DND-41 (cell line): ENCODE data around the gene LETM1.

ENCODE experiments used
- ATAC-seq: fragments of 200-7000 bp; cut with Tn5 transposase; 3 replicates; pipeline ENCODE4 v1.9.1; 2021; ENCODE audit warnings: low read depth; ENCODE audit not compliant: insufficient read depth
- DNase-seq: peaks from one replicate; pipeline ENCODE4 v3.0.0-alpha.2; 2020
- H2AFZ ChIP-seq: 2 replicates; pipeline ENCODE4 v1.6.0; 2012; ENCODE audit warnings: low read depth, low read length
- H3K27ac ChIP-seq: 2 replicates; pipeline ENCODE4 v1.5.1; 2012; ENCODE audit warnings: low read length, inconsistent platforms
- H3K27me3 ChIP-seq: fragments of 200-600 bp; sonication (generic); 2 replicates; pipeline ENCODE4 v1.6.0; 2012; ENCODE audit warnings: low read length, mild to moderate bottlenecking, inconsistent platforms; ENCODE audit not compliant: insufficient read depth, poor library complexity
- H3K36me3 ChIP-seq: 2 replicates; pipeline ENCODE4 v1.5.1; 2012; ENCODE audit warnings: low read length, inconsistent platforms; ENCODE audit not compliant: insufficient read depth
- H3K4me1 ChIP-seq: 2 replicates; pipeline ENCODE4 v1.5.1; 2012; ENCODE audit warnings: mild to moderate bottlenecking, low read length; ENCODE audit not compliant: insufficient read depth
- H3K4me2 ChIP-seq: 2 replicates; pipeline ENCODE4 v1.6.0; 2012; ENCODE audit warnings: mild to moderate bottlenecking, moderate library complexity, low read length, inconsistent platforms; ENCODE audit not compliant: insufficient read depth
- H3K4me3 ChIP-seq, 2 experiments: fragments of 200-600 bp in 1 of 2; shearing (Covaris generic) in 1 of 2; 2 replicates each; pipeline ENCODE4 v1.5.1; 2012 to 2016; ENCODE audit warnings: inconsistent platforms in 2 of 2, low read length in 2 of 2, mild to moderate bottlenecking in 2 of 2, low read depth in 1 of 2, moderate library complexity in 1 of 2
- H3K79me2 ChIP-seq: 2 replicates; pipeline ENCODE4 v1.6.0; 2012; ENCODE audit warnings: low read length, inconsistent platforms; ENCODE audit not compliant: insufficient read depth
- H3K9ac ChIP-seq: 2 replicates; pipeline ENCODE4 v1.6.0; 2012; ENCODE audit warnings: low read depth, mild to moderate bottlenecking, inconsistent platforms, low read length, moderate library complexity
- H3K9me3 ChIP-seq: 2 replicates; pipeline ENCODE4 v1.5.1; 2012; ENCODE audit warnings: low read length, moderate library complexity, mild to moderate bottlenecking, inconsistent platforms; ENCODE audit not compliant: insufficient read depth, severe bottlenecking
- H4K20me1 ChIP-seq: 2 replicates; pipeline ENCODE4 v1.6.0; 2012; ENCODE audit warnings: low read length; ENCODE audit not compliant: insufficient read depth
- CTCF ChIP-seq: IDR thresholded peaks from 2 replicates; pipeline ENCODE4 v1.5.1; 2012; ENCODE audit warnings: borderline replicate concordance, low read length, moderate library complexity, mild to moderate bottlenecking; ENCODE audit not compliant: poor library complexity, severe bottlenecking; ENCODE audit errors: extremely low read depth
- EZH2 ChIP-seq: IDR thresholded peaks from 3 replicates; pipeline ENCODE4 v1.6.1; 2012; ENCODE audit warnings: borderline replicate concordance, low read depth, mild to moderate bottlenecking, moderate library complexity, low read length, inconsistent platforms; ENCODE audit not compliant: severe bottlenecking

LETM1 gene

GRCh38 chr4:1784789-1785591 lies 71.0 kb downstream of the LETM1 start:
- H3K27me3 ChIP-seq: no peaks in the 10 kb centered on the region
- H3K9ac ChIP-seq: no peak overlapping the region
- no peak for TF ChIP-seq CTCF
- TF ChIP-seq EZH2: no peak
- H3K36me3 ChIP-seq: no peaks in the 10 kb centered on the region
- no peak overlapping the region for H3K4me3 ChIP-seq
- H2AFZ ChIP-seq: no peak overlapping the region
- H3K4me1 ChIP-seq: no peaks in the 10 kb centered on the region
- no peak overlapping the region for H3K4me2 ChIP-seq
- ATAC-seq: no peak; the same call in 2 of the 3 replicates
- H4K20me1 ChIP-seq: peaks cover 3% of the 10 kb centered on the region; the same call in 1 of the 2 replicates
- no peak for DNase-seq
- H3K79me2 ChIP-seq: no peaks in the 10 kb centered on the region
- no peak overlapping the region for H3K27ac ChIP-seq
- H3K9me3 ChIP-seq: no peaks in the 10 kb centered on the region

GRCh38 chr4:1784395-1784788 lies 71.6 kb downstream of the LETM1 start:
- Histone ChIP-seq H3K4me1 (no peaks in the 10 kb centered on the region), H3K4me2 (no peak overlapping the region), H3K9ac (no peak overlapping the region), H3K4me3 (no peak overlapping the region), H4K20me1 (peaks cover 3% of the 10 kb centered on the region; the same call in 1 of the 2 replicates), H3K27me3 (no peaks in the 10 kb centered on the region), H3K36me3 (no peaks in the 10 kb centered on the region), H2AFZ (no peak overlapping the region), H3K27ac (no peak overlapping the region), H3K9me3 (no peaks in the 10 kb centered on the region), H3K79me2 (no peaks in the 10 kb centered on the region)
- TF ChIP-seq CTCF (no peak), EZH2 (no peak)
- DNase-seq (no peak), ATAC-seq (no peak)

- no peak for TF ChIP-seq EZH2
- TF ChIP-seq CTCF: no peak
- H3K9me3 ChIP-seq: no peaks in the 10 kb centered on the region
- peaks cover 3% of the 10 kb centered on the region for H4K20me1 ChIP-seq
- no peaks in the 10 kb centered on the region for H3K36me3 ChIP-seq
- H3K27ac ChIP-seq: no peak overlapping the region
- no peak overlapping the region for H2AFZ ChIP-seq
- no peaks in the 10 kb centered on the region for H3K4me1 ChIP-seq
- no peak overlapping the region for H3K9ac ChIP-seq
- no peaks in the 10 kb centered on the region for H3K79me2 ChIP-seq
- no peak for ATAC-seq
- no peak overlapping the region for H3K4me2 ChIP-seq
- no peaks in the 10 kb centered on the region for H3K27me3 ChIP-seq
- DNase-seq: no peak
- H3K4me3 ChIP-seq: no peak overlapping the region
Measured at GRCh38 chr4:1783970-1784369, 72.0 kb downstream of the LETM1 start.

- Histone ChIP-seq H3K27me3 (no peaks in the 10 kb centered on the region), H3K9ac (no peak overlapping the region)
- no peak for ATAC-seq
Measured at GRCh38 chr4:1783015-1783414, 72.9 kb downstream of the LETM1 start.

More at GRCh38 chr4:1783015-1783414, 72.9 kb downstream of the LETM1 start:
- DNase-seq: no peak
- no peaks in the 10 kb centered on the region for H3K9me3 ChIP-seq
- peaks cover 7% of the 10 kb centered on the region for H4K20me1 ChIP-seq
- H3K4me1 ChIP-seq: no peaks in the 10 kb centered on the region
- H2AFZ ChIP-seq: no peak overlapping the region
- no peak overlapping the region for H3K4me3 ChIP-seq
- no peaks in the 10 kb centered on the region for H3K36me3 ChIP-seq
- no peak overlapping the region for H3K4me2 ChIP-seq
- no peak overlapping the region for H3K27ac ChIP-seq
- TF ChIP-seq CTCF (no peak), EZH2 (no peak)
- H3K79me2 ChIP-seq: no peaks in the 10 kb centered on the region
